Measurements from ENCODE around the gene GDA.

DNA sequence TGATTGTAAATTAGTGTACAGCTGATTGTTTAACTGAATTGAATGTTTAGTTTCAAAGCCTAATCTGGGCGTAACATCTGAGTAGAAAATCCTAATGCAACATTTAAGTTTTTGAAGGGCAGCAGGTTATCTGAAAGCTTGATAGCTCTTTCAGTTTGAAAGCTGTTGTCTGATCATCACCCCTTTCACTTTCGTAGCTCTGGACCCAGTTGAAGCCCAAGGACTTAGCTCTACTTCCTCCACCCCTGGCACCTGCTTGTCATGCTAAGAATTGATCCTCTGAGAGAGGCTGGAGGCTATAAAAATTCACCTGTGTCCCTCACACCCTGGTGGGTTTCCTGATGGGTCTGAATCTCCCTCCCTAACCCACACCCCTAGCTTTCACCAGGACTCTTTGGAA, 129.7 kb downstream of the GDA start:
- TF ChIP-seq CTCF (IDR thresholded peaks at IDR 0.05; ENCODE audit: low read depth, low read length) (no peak), EZH2phosphoT487 (IDR thresholded peaks at IDR 0.05; ENCODE audit: low read depth) (no peak)
